ENCODE data around the gene DOCK1.

DOCK1 gene

DNA sequence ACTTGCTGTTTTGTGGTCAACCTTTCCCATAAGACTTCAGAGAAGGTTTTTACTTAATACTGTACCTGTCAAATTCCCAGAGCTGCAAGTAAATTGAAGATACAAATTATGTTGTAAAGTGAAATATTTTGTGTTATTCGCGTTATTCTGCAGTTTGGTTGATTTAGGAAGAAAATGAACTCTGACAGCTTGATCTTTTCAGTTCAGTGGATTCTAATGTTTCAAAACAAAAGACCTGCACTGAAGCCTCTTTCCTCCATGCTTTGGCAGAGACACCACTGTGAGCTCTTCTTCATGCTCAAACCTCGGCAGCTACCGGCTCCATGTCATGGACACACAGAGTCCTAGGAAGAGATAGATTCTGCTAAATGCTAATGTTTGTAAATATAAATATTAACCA lies 366.8 kb downstream of the DOCK1 start:
- Histone ChIP-seq H3K79me2 (ENCODE audit: insufficient read depth, low read length) (no peaks in the 10 kb centered on the region), H3K9me3 (ENCODE audit: insufficient read depth, low read length, severe bottlenecking) (peaks cover 2% of the 10 kb centered on the region), H3K4me1 (ENCODE audit: insufficient read depth, low read length) (no peaks in the 10 kb centered on the region), H3K4me2 (ENCODE audit: insufficient read depth, low read length) (no peak overlapping the region), H3K4me3 (ENCODE audit: low read depth in 1 of 2, low read length in 2 of 2) (no peak overlapping the region), H3K27ac (ENCODE audit: low read length) (no peak overlapping the region), H3K9ac (ENCODE audit: low read depth, low read length) (no peak overlapping the region), H3K27me3 (ENCODE audit: insufficient read depth, low read length, poor library complexity) (no peaks in the 10 kb centered on the region), H3K36me3 (ENCODE audit: insufficient read depth, low read length) (no peaks in the 10 kb centered on the region), H4K20me1 (ENCODE audit: insufficient read depth, low read length) (no peaks in the 10 kb centered on the region), H2AFZ (ENCODE audit: low read depth, low read length) (no peak overlapping the region)
- no peak for TF ChIP-seq EZH2 (IDR thresholded peaks at IDR 0.05; ENCODE audit: borderline replicate concordance, low read depth, low read length, severe bottlenecking)
- TF ChIP-seq, protein P1, sequence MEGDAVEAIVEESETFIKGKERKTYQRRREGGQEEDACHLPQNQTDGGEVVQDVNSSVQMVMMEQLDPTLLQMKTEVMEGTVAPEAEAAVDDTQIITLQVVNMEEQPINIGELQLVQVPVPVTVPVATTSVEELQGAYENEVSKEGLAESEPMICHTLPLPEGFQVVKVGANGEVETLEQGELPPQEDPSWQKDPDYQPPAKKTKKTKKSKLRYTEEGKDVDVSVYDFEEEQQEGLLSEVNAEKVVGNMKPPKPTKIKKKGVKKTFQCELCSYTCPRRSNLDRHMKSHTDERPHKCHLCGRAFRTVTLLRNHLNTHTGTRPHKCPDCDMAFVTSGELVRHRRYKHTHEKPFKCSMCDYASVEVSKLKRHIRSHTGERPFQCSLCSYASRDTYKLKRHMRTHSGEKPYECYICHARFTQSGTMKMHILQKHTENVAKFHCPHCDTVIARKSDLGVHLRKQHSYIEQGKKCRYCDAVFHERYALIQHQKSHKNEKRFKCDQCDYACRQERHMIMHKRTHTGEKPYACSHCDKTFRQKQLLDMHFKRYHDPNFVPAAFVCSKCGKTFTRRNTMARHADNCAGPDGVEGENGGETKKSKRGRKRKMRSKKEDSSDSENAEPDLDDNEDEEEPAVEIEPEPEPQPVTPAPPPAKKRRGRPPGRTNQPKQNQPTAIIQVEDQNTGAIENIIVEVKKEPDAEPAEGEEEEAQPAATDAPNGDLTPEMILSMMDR (IDR thresholded peaks at IDR 0.05; ENCODE audit: borderline replicate concordance, extremely low read depth, low read length, poor library complexity, severe bottlenecking), result no peak
- DNase-seq (no peak), ATAC-seq (ENCODE audit: insufficient read depth, low read depth) (no peak)

DNA sequence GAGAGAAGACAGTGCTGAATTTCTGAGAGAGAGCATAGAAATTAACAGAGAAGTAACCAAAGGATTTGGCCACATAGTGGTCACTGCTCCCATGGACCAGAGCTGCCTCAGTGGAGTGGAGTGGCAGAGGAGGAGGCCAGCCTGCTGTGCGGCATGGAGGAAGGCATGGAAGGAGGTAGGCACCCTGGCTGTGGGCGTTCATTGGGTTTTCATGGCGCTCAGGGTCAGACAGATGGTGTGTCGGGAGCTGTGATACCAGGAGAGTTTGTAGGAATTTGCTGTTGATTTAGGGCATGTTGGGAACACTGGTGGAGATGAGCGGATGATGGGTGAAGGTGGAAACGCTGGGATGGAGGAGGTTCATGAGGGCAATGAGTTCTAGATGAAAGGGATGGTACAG lies 370.0 kb downstream of the DOCK1 start:
- Histone ChIP-seq H3K27me3 (ENCODE audit: insufficient read depth, low read length, poor library complexity) (peaks cover 3% of the 10 kb centered on the region), H3K9me3 (ENCODE audit: insufficient read depth, low read length, severe bottlenecking) (peaks cover 2% of the 10 kb centered on the region), H3K4me3 (ENCODE audit: low read depth in 1 of 2, low read length in 2 of 2) (no peak overlapping the region), H4K20me1 (ENCODE audit: insufficient read depth, low read length) (no peaks in the 10 kb centered on the region), H3K36me3 (ENCODE audit: insufficient read depth, low read length) (no peaks in the 10 kb centered on the region), H3K27ac (ENCODE audit: low read length) (no peak overlapping the region), H3K4me2 (ENCODE audit: insufficient read depth, low read length) (no peak overlapping the region), H3K4me1 (ENCODE audit: insufficient read depth, low read length) (no peaks in the 10 kb centered on the region), H2AFZ (ENCODE audit: low read depth, low read length) (no peak overlapping the region), H3K79me2 (ENCODE audit: insufficient read depth, low read length) (no peaks in the 10 kb centered on the region), H3K9ac (ENCODE audit: low read depth, low read length) (no peak overlapping the region)
- TF ChIP-seq, protein P1 (IDR thresholded peaks at IDR 0.05; ENCODE audit: borderline replicate concordance, extremely low read depth, low read length, poor library complexity, severe bottlenecking), result no peak
- TF ChIP-seq EZH2 (IDR thresholded peaks at IDR 0.05; ENCODE audit: borderline replicate concordance, low read depth, low read length, severe bottlenecking), result no peak
- no peak for DNase-seq
- no peak for ATAC-seq (ENCODE audit: insufficient read depth, low read depth)

DNA sequence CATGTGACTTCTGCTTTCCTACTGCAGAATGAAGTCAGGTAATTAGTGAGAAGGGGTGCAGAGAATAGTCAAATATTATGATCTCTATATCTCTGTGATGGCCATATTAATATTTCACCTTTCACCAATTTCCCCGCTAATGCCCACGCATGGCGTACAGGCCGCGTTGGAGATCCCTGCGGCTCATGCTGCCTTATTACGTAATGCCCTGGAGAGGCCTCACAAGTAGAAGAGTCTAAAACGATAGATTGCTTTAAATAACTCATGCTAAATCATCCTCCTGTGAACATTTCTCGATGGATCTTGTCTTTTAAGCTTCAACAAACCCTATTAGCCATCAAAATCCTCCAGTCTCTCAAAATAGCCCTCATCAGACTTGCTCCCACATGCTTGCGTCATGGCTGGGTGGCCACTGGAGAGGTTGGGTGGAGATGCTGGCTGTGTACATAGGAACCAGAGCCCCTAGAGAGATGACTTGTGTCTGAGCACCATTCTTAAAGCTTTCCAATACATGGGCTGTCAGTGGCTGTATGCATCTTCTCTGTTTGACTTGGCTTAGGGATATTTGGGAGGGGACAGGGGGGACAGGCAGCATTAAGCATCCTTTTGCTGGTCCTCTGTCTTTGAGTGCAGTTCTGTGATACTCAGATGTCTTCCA lies 370.7 kb downstream of the DOCK1 start:
- DNase-seq (no peak), ATAC-seq (ENCODE audit: insufficient read depth, low read depth) (no peak)
- TF ChIP-seq, protein P1 (IDR thresholded peaks at IDR 0.05; ENCODE audit: borderline replicate concordance, extremely low read depth, low read length, poor library complexity, severe bottlenecking), result no peak
- TF ChIP-seq EZH2 (IDR thresholded peaks at IDR 0.05; ENCODE audit: borderline replicate concordance, low read depth, low read length, severe bottlenecking), result no peak

More for the DNA sequence above, 370.7 kb downstream of the DOCK1 start:
- Histone ChIP-seq H3K36me3 (ENCODE audit: insufficient read depth, low read length) (no peaks in the 10 kb centered on the region), H3K27me3 (ENCODE audit: insufficient read depth, low read length, poor library complexity) (peaks cover 4% of the 10 kb centered on the region), H3K27ac (ENCODE audit: low read length) (no peak overlapping the region), H3K4me2 (ENCODE audit: insufficient read depth, low read length) (no peak overlapping the region), H3K79me2 (ENCODE audit: insufficient read depth, low read length) (no peaks in the 10 kb centered on the region), H3K4me3 (ENCODE audit: low read depth in 1 of 2, low read length in 2 of 2) (no peak overlapping the region), H3K9me3 (ENCODE audit: insufficient read depth, low read length, severe bottlenecking) (peaks cover 2% of the 10 kb centered on the region), H3K9ac (ENCODE audit: low read depth, low read length) (no peak overlapping the region), H4K20me1 (ENCODE audit: insufficient read depth, low read length) (no peaks in the 10 kb centered on the region), H3K4me1 (ENCODE audit: insufficient read depth, low read length) (no peaks in the 10 kb centered on the region), H2AFZ (ENCODE audit: low read depth, low read length) (no peak overlapping the region)

All from DND-41 (cell line).